Hematopoietic multipotent progenitor cell treated with erythropoietin and hydrocortisone succinate and interleukin-3 and kit ligand, for 6 days (in vitro differentiated cells): ENCODE results near the gene MRPL39.
A peak's percentile ranks its signal among the peaks of the same experiment; 100 is the strongest.

Experiments
- DNase-seq: peaks from one replicate; pipeline ENCODE4 v3.0.0-alpha.2; 2015

Gene MRPL39

DNA sequence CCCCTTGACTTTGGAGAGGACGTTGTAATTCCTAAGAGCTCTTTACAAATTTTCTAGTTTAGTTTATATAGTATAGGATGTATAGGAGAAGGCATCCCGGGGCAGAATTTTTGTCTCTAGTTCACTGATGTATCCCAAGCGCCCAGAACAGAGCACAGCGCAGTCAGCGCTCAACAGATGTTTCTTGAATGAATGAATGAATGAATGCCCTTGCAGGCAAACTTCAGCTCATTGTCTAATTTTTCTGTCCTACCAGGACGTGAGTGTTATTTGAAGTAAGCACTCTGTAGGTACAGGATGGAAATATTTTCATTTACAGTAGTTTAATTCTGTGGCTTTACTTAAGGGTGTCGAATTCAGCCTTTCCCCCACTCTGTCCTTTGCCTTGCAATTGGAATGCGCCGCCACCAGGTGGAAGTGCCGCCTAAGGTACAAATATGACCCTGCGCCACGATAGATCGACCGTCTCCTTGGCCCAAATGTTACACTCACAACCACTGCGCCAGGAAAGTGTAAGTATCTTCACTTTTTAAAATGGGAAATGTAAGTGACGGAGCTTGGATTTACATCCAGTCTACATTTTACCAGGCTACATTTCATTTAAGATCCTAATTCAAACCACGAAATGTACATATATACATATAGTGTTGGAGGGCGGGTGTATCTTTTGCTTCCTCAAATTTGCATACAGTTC lies 910 bp upstream of the MRPL39 start:
- peak; percentile 93 for DNase-seq

DNA sequence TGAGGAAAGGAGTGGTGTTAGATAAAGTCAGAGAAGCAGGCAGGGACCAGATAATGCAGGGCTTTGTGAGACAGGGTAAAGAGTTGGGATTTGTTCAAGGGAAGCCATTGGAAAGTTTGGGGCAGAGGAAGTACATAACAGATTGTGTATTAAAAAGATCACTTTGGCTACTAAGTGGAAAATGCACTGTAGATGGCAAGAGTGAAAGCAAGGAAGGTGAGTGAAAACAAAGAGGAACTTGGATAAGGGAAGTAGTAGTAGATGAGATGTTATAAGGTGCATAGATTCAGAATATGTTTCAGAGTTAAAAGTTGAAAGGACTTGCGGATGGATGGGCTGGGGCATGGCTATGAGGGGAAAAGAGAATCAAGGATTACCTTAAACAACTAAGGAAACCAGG lies 17.4 kb downstream of the MRPL39 start:
- DNase-seq = no peak

DNA sequence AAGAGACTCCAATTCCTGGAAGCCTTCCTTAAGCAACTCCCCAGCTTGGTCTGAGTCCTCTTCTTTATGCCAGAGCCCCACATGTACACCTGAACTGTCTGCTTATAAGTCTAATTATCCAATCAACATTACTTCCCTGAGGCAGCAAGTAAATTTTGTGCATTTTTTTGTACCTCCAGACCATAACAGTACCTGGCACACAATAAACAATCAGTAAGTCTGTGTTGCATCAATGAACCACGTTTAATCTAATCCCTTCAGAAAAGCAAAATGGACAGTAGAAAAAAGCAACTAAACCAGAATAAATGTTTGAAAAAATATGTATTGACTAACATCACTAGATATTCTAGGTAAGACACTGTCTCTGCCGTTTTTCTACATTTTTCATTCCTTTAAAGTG lies 20.5 kb downstream of the MRPL39 start:
- no peak for DNase-seq

DNA sequence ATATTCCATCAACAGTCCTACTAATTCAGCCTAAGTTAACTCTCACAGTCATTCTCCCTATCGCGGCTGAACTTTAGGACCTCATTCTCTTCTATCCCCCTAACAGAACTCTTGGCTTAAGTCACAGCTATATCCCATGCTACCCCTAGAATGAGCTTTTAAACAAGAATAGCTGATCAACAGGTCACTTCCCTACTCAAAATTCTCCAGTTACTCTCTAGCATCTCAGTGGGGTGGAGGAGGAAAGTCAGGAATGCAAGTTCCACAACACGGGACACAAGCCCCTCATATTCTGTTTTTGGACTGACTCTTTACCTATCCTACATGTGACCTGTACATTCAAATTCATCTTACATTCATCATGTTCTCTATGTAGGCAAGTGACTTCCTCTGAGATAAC lies 21.0 kb downstream of the MRPL39 start:
- DNase-seq = no peak

DNA sequence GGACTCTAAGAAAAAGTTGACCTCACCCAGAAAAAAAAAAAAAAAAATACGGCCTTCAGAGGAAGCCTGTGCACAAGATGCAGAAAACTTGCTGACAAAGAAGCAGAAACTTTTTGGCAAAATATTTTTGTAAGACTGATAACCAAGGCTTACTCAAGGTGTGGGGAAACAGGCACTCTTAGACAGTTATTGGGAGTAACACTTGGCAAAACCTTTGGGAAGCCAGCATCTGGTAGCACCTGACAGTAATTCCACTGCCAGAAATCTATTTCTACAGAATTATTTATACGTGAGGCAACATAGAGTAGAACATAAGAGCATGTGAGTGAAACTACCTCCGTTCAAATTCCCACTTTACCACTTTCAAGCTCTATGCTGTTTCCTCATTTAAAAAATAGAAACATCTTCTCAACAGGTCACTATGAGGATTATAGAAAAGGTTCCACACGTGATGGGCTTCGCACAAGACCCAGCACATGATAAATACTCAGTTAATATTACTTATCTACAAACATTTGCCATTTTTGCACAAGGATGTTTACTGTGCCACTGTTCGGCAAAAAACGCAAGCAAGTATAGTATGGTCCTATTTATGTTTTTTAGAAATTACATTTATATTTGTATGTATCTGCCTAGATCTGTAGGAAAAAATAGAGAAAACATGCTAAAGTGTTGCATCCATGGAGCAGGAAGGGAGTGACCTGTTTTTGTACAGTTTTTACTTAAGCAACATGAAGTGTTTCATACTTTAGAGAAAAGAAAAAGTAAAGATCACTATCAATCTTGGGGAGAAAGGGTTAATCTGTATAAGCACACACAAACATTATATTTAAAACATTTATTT lies 22.2 kb downstream of the MRPL39 start:
- no peak for DNase-seq

DNA sequence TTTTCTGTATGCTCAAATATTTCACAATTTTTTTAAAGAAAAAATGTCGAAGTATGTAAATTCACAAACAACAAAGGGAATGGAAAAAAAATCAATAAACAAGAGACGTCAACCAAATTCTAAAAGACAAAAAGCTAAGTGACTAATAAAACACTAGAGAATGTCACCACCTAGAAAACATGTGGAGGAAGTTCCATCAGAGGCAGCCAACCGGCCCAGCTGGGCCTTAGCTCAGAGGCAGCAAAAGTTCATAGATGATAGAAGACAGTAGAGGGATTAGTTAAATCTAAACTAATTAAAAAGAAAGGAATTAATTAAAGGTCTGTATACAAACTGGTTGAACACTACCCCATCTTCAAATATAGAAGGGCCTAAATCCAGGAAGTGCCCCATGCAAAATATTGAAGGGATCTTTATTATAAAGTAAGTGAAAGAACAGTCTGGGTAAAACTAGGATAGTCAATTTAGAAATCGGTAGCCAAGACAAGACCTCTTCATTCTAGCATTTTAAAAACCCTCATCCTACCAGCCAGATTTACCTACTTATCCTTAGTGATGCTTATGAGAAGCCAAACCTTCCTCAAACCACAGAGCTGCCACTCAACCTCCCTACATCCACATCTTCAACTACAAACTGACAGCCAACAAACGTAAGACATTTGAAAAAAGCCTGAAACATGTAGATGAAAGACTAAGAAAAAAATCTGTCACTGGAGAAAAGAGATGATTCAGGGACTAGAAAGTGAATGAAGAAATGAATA lies 23.7 kb downstream of the MRPL39 start:
- DNase-seq = no peak

DNA sequence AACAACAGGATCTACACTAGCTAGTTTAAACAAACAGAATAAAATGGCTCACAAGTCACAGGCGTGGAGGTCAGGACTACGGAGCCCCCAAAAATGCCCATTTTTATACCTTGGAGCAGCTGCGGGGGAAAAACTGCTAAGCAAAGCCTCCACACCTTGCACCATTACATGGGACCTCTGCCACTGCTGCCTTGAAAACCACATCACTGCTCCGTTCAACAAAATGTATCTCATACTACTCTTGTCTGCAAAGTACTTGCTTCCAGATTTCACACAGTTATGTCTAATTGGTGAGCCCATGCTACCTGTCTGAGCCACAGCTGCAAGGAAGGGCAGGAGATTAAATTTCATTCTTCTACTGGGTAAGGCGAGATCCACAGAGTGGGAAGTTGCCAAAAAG lies 24.4 kb downstream of the MRPL39 start:
- DNase-seq = no peak

DNA sequence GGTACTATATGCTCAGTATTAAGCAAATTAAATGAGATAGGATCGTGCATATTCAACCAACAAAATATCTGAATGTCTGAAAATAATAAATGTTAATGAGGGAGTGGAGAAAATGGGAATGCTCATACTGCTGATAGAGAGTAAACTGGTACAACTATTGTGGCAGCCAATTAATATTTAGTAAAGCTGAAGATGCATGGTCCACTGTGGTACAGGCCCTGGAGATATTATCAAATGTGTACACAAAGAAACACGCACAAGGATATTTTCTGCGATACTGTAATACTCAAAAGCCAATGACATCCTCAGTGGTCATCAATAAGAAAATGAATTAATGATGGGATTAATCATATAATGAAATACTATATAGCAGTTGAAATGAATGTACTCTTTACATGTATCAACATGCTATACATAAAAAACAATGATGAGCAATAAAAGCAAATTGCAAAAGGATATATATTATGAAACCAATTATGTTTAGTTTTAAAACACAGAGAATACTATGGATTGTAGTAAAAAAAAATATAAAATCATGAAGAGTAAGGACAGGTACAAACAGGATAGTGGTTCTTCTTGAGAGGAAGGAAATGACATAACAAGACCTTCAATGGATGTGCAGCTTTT lies 25.0 kb downstream of the MRPL39 start:
- DNase-seq = no peak

DNA sequence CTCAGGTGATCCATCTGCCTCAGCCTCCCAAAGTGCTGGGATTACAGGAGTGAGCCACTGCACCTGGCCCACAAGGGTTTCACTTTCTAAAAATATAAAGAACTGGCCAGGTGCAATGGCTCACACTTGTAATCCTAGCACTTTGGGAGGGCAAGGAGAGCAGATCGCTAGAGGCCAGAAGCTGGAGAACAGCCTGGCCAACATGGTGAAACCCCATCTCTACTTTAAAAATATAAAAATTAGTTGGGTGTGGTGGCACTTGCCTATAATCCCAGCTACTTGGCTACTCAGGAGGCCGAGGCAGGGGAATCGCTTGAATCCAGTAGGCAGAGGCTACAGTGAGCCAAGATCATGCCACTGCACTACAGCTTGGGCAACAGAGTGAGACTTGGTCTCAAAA lies 25.7 kb downstream of the MRPL39 start:
- no peak for DNase-seq

DNA sequence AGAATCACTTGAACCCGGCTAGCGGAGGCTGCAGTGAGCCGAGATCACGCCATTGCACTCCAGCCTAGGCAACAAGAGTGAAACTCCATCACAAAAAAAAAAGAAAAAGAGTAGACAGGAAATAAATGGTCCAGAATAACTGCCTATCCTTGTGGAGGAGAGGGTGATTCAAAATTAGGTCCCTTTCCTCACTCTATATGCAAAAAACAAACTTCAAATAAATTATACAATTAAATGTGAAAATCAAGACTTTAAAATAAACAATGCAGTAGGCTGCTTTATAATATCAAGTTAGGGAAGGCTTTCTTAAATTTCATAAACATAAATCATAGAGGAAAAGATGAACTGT lies 26.4 kb downstream of the MRPL39 start:
- no peak for DNase-seq

DNA sequence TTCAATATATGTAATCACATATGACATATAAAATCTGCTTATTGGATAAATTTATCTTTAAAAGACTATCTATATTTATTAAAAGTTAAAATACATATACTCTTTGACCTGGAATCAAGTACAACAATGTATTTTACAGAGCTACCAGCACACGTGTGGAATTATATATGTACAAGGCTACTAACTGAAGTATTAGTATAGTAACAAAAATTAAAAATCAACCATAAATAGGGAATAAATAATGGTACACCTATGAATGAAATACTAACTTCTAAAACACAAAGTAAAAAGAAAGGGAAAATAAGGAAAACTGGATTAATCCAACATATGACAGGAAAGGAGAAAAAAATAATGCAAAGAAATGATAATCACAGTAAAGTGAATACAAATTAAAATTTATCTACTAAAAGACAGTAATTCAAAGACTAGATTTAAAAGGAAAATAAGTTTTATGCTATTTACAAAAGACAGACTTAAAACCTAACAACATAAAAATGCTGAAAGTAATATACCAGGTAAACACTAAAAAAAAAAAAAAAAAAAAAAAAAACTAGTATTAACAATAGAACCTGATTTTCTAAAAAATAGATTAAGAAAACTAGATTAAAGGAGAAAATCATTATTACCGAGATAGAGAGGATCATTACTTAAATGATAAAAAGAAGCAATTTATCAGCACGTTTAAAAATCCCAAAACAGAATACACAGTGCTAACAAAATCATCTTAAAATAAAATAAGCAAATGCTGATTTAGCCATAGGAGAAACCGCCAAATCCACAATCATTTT lies 27.9 kb downstream of the MRPL39 start:
- DNase-seq = no peak

DNA sequence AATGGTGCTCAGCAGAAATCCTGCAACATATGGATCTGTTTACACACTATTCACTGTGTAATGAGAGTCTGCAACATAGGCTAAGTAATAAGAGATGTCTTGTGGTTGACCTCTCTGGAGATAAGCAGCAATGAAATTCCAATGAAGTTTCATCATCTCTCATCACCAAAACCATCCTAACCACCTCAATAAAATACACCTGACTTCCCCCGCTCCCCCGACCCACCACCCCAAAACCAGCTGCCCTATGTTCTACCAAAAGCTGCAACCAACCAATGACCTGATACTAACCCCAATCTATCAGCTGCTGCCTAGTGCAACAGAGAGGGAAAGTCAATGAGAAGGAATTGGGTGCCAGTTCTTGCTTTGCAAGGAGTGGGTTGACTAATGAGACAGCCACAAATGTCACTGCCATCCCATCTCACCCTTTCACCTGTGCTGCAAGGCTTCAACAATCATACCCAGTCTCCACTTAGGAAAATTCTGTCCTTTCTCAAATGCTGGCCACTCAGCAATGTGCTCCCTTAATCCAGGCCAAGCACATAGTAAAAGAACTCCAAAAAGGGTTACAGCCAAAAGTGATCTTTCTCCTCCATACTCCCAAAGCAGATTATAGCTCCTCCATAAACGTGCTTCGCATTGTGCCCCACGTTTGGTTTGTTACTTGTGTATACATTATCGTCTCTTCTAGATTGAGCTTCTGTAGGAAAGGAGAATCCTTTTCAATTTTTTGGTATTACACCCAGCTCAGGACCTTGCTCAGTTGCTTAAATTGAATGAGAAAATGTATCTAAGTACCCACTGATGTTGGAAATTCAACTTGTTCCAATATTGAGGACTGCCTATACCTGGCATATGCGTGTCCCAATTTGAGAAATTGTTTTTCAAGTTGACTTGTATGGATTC lies 29.0 kb downstream of the MRPL39 start:
- peak; percentile 34 for DNase-seq

DNA sequence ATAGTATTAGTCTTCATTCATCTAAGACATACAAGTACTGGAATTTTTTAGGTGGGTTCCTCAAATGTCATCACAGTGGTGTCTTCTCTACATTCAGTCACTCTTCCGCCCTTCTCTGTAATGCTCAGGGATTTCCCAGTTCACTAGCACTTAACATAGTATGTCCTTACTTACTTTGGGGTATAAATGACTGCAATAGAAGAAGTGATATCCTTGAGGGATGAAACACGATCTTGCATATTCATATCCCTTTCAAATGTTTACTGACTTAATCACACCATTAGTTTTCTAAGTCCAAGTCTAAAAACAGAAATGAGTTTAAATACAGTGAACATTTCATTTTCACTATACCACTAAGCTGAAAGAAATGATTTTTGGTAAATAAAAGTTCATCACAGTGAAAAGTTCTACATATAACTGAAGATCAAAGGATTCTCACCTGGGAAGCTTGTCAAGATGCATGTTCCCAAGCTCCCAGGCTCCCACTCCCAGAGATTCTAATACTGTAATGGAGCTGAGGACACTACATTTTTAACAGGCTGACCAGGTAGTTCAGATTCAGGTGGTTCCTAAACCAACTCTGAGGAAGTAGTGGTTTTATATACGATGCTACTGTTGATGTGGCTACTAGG lies 29.7 kb downstream of the MRPL39 start:
- DNase-seq = no peak

DNA sequence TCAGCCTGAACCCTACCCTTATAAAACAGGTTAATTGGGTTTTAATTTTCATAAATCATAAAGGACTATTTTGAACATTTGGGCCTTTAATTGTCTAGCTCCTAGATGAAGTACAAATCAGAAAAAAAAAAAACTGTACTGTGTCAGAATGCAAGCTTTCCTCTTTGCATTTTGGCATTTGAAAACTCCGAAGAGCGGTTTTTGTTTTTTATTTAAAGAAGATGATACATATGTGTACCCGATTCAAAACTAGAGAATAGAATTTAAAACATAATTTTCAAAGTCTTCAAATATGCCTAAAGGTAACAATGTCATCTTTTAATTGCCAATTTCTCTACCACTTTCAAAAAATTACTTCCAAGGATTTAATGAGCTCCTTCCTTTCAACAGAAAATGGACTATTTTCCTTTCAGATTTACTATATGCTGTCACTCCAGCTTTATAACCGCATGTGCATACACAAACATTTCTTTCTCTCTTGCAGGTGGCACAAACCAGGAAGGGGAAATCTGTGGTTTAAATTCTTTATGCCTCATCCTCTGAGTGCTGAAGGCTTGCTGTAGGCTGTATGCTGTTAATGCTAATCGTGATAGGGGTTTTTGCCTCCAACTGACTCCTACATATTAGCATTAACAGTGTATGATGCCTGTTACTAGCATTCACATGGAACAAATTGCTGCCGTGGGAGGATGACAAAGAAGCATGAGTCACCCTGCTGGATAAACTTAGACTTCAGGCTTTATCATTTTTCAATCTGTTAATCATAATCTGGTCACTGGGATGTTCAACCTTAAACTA lies 33.7 kb downstream of the MRPL39 start:
- peak; percentile 53 for DNase-seq

DNA sequence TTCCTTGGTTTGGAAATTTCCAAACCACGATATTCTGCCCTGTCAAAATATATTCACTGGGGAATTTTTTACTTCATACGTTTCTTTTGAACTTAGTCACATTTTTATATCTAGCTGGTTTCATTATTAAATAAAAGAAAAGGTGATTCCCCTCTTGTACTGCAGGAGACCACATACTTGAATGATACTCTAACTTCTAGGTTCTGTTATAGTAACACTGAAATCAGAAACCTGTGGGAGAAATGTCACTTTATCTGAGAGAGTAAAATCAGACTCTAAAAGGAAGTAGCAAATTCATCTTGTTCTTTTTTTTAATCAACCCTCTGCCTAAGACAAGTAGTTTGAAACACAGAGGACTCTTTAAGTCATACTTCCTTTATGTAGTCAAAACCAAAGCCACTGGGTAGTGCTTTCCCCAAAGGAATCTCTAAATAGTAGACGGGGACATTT lies 34.4 kb downstream of the MRPL39 start:
- no peak for DNase-seq

DNA sequence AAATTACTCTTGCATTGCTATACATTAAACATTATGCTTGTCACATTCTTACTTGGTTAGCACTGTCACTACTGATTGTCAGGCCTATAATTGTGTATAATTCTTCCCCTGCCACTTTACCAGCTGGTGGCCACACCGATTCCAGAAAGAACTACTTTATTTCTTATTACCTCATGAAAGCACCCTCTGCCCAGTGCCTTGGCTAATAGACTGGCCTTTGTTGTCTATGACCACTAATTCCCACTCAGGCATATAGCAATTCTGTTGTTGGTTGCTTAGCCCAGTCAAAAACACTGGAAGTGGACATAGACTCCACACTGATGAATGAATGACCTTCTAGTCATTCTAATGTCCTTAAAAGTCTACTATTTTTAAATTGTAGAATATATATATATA lies 35.6 kb downstream of the MRPL39 start:
- no peak for DNase-seq

DNA sequence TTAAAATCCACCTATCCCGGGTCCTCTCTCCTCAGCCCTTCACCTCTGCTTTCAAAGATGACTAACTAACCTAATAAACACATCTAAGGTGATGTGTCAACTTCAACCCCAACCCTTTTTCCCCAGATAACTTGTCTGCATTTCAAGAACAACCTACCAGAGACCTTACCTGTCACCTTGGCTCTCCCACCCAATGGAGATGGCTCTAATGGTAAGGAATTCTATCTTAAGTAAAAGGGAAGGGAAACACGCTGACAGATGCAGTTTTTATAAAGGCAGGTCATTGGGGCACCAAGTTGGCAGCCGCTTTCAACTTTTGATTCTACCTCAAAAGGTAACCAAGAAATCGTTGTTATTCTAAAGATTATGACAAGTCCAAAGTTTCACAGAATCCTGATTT lies 37.6 kb downstream of the MRPL39 start:
- no peak for DNase-seq

DNA sequence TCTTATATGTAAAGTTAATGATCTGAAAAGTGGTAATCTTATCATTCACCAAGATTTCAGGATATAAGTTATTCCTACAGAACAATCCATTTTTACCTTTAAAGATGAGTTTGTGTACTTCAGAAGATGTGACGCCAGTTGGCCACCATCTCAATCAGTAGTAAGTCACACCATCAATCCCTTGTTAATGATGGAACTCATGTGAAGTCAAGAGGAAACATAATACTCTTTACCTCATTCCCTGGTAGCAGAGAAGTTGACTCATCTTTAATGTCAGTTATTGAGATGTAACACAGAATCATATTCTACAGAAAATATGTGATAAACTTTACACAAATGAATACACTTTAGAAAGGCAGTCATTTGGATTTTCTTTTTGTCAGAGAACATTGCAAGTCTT lies 38.2 kb downstream of the MRPL39 start:
- DNase-seq = no peak

DNA sequence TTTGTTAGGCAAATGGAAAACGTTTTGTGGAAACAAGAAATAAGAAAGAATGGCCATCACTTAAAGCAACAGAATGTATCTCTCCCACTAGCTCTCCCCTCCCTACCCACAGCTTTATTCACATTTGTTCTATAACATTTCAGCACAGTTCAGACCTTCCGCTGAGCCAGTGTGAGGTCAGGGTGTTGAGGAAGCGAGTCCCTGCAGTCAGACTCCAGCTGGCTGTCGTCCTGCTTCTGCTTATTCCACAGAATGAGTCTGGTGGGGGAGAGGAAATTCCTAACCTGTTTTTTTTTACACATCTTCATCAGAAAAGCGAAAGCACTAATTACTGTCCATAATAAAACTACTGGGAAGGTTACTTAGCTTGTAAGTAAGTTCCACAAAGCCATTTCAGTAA lies 39.0 kb downstream of the MRPL39 start:
- DNase-seq = no peak

DNA sequence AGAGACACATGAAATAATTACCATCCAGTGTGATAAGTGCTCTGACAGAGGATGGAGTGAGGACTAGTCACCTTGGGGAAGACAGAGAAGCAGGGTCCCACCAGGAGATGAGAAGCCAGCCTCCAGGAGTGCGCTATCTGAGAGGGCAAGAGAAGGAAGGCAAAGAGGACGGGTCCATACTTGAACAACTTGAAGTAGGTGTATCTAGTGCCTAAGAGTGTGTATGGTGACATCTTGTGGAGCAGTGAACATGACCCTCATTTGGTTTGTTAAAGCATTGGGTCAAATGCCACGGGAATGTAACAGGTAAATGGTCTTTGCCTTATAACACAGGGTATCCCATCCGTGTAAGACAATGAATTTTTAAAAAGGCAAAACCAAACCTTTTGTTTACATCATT lies 39.8 kb downstream of the MRPL39 start:
- no peak for DNase-seq
